Omental fat pad (tissue), 4 donors: Measurements from ENCODE around the gene MIDN. TPM values are rescaled to one million over a fixed set of nuclear protein-coding genes. Genes with fewer than 3 reads are reported as not detected.
A peak's percentile ranks its signal among the peaks of the same experiment; 100 is the strongest.

Experiments used
- ATAC-seq: fragments of 150-250 bp; one replicate; pipeline ENCODE4 v1.9.1; 2016; ENCODE audit warnings: mild to moderate bottlenecking, moderate library complexity; ENCODE audit not compliant: low FRiP score
- DNase-seq: peaks from one replicate; pipeline ENCODE4 v3.0.0-alpha.2; 2019; ENCODE audit warnings: low spot score
- total RNA-seq, 4 donors: library from RNA; depleted of rRNA; stranded (reverse); fragments of >200 nt; gene quantifications; one replicate each; pipeline ENCODE4 v1.1.0, GENCODE V29; 2016
- TF ChIP-seq, protein P1 (sequence below), 3 donors: fragments of 450-650 bp; IDR thresholded peaks; one replicate each; pipeline ENCODE4 v1.5.1; 2016 to 2017; ENCODE audit warnings: antibody characterized with exemption in 3 of 3, mild to moderate bottlenecking in 3 of 3, moderate library complexity in 2 of 3

MIDN gene
- total RNA-seq, 4 donors from 2014 or later, result 24.5 to 68.6 (median 44.1) TPM

GRCh38 chr19:1268226-1269064 is 20.1 kb downstream of the MIDN start:
- DNase-seq (no peak), ATAC-seq (no peak)
- TF ChIP-seq, protein P1, sequence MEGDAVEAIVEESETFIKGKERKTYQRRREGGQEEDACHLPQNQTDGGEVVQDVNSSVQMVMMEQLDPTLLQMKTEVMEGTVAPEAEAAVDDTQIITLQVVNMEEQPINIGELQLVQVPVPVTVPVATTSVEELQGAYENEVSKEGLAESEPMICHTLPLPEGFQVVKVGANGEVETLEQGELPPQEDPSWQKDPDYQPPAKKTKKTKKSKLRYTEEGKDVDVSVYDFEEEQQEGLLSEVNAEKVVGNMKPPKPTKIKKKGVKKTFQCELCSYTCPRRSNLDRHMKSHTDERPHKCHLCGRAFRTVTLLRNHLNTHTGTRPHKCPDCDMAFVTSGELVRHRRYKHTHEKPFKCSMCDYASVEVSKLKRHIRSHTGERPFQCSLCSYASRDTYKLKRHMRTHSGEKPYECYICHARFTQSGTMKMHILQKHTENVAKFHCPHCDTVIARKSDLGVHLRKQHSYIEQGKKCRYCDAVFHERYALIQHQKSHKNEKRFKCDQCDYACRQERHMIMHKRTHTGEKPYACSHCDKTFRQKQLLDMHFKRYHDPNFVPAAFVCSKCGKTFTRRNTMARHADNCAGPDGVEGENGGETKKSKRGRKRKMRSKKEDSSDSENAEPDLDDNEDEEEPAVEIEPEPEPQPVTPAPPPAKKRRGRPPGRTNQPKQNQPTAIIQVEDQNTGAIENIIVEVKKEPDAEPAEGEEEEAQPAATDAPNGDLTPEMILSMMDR (IDR thresholded peaks at IDR 0.05), result no peak

GRCh38 chr19:1269065-1269477 is 20.7 kb downstream of the MIDN start, which contains the start of gene CIRBP:
CIRBP (plus strand) TSS chr19:1269332; CDS start chr19:1270934, 1,602 bp downstream.
- DNase-seq (peak; percentile 99), ATAC-seq (peak; percentile 53)
- TF ChIP-seq, protein P1 (IDR thresholded peaks at IDR 0.05), result no peak

GRCh38 chr19:1269478-1270212 is 21.3 kb downstream of the MIDN start:
- ATAC-seq (peak; percentile 20), DNase-seq (no peak)
- TF ChIP-seq, protein P1 (IDR thresholded peaks at IDR 0.05), result no peak

- TF ChIP-seq, protein P1 (IDR thresholded peaks at IDR 0.05), result no peak
- ATAC-seq, result no peak
- DNase-seq, result no peak
Measured at GRCh38 chr19:1270213-1270853, 21.9 kb downstream of the MIDN start.

DNA sequence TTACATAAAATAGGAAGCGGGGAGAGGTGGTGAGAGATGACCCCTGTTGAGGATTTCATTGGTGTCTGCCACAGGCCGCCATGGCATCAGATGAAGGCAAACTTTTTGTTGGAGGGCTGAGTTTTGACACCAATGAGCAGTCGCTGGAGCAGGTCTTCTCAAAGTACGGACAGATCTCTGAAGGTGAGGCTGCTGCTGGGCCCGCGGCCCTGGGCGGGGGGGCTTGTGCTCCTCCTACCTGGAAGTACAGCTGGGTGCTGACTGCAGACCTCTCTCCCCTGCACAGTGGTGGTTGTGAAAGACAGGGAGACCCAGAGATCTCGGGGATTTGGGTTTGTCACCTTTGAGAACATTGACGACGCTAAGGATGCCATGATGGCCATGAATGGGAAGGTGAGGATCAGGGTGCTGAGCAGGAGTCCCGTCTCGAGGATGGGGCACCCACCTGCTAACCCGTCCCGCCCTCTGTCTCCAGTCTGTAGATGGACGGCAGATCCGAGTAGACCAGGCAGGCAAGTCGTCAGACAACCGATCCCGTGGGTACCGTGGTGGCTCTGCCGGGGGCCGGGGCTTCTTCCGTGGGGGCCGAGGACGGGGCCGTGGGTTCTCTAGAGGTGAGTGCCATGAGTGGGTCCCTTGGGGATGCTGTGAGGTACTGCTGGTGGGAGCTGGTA is 22.6 kb downstream of the MIDN start:
- no peak for ATAC-seq
- TF ChIP-seq, protein P1 (IDR thresholded peaks at IDR 0.05), result no peak

DNA sequence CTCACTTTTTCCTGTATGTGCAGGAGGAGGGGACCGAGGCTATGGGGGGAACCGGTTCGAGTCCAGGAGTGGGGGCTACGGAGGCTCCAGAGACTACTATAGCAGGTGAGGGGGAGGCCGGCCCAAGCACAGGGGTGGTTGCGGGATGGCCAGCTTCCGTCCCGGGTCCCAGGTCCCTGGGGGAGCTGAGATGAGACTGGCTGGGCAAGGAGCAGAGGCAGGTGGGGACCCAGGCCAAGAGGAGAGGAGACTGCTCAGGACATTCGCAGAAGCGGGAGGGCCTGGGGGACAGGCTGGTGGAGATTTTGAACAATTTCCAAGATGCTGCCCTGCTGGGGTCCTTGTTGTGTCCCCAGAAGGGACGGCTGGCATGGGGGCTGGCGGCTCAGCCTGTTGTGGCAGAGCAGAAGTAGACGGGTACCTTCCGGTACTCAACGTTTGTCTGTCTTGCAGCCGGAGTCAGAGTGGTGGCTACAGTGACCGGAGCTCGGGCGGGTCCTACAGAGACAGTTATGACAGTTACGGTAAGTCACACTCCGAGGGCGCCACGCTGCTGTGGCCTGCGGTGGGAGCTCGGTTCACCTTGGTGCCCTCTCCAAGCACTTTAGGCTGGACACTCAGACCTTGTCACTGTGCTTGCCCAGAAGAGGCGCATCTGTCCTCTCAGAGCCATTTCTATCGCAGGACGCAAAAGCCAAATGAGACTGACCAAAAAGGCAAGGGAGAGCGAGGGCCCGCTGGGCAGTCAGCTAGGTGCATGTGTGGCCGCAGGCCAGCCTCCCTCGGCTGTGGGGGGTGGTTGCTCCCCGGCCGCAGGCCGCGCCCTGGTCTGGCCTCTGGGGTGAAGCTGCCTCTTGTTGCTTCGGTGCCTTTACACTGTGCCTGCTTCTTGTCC is 23.4 kb downstream of the MIDN start:
- DNase-seq (no peak), ATAC-seq (no peak)
- TF ChIP-seq, protein P1 (IDR thresholded peaks at IDR 0.05), result no peak

More for the DNA sequence above, 22.6 kb downstream of the MIDN start:
- no peak for DNase-seq
